GM21390 (cell line): ENCODE results near the gene MYO5A.
A peak's percentile ranks its signal among the peaks of the same experiment; 100 is the strongest.
"Not testable (repeated sequence)": the region's sequence is repeated elsewhere in the genome, so short reads cannot be mapped to it uniquely, and the experiment has no call there.

Experiments used
- ATAC-seq: cut with Tn5 transposase; IDR thresholded peaks from one replicate; pipeline ENCODE4 v1.9.1; 2021; ENCODE audit not compliant: unreplicated experiment

Gene MYO5A

DNA sequence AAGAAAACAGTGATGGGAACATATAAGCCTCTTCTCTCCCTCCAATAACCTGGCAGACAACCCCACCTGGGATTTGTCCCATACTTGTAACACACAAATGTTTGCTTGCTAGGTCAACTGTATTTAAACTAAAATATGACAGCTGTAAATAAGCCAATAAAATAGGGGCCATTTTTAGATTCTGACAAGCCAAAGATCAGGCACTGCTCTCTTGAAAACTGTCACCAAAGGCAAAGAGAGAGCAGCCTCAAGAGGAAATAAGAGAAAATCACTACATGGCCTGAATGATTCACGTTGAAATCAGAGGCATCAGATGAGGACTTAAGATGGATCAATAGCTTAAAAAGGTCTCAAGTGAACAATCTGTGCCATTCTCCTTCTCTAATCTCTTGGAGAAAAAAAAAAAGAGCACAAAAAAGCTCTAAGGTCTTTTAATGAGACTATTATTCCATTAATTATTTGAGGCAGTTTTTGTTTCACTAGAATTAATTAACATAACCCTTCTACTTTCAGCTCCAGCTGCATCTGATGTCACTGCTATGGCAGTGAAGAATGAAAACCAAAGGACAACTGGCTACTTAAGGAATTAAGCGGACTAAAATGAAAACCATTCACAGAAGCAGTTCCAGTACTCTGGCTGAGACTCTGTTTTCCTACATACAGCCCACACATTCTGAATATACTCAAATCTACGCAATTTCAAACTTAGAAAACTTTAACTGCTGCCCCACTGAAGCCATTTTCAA, 19.0 kb downstream of the MYO5A start:
- no peak for ATAC-seq

- no peak for ATAC-seq
Observed at GRCh38 chr15:52506549-52506948, 22.1 kb downstream of the MYO5A start.

- ATAC-seq, result no peak
Observed at GRCh38 chr15:52505151-52505550, 23.5 kb downstream of the MYO5A start.

DNA sequence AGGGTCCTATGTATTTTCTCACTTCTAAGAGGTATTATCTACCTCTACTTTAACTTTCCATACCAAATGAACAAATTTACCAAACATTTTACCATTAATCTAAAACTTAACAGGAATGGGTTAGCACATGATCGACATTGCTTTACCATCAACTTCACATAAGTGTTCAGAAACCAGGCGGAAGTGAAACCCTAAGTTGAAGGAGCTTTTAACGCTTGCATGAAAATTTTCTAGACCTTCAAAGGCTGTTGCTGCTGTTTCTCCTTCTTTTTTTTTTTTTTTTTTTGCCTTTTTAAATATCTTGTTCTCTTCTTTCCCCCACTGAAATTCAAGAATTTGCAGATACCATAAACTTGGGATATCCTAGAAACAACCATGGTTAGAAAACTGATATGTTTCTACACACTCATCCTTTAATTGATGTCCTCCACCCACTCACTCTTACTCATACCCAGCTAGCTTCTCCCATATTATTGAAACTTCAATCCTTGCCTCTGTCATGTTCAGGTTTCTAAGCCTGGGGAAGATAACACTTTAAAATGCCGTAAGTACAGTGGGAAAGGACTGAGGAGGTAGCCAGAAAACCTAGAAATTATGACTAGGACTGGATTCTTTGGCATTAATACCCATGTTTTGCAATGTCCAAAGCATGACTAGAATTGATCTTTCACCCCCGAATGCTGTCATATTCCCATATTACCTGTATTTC, 24.7 kb downstream of the MYO5A start:
- ATAC-seq, result peak; percentile 78

DNA sequence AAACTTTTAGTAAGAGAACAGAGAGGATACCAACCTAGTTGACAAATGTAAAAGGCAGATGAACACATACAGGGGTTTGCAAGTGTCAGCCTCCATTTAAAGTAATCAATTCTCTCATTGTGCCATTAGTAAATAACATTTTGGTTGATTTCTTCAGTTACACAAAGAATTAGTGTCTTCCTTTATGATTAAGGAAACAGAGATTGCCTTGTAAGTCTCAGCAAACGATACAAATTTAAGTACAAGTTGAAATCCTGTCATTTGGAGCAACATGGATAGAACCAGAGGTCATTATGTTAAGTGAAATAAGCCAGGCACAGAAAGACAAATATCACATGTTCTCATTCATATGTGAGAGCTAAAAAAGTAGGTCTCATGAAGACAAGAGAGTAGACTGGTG, 26.1 kb downstream of the MYO5A start:
- no peak for ATAC-seq

DNA sequence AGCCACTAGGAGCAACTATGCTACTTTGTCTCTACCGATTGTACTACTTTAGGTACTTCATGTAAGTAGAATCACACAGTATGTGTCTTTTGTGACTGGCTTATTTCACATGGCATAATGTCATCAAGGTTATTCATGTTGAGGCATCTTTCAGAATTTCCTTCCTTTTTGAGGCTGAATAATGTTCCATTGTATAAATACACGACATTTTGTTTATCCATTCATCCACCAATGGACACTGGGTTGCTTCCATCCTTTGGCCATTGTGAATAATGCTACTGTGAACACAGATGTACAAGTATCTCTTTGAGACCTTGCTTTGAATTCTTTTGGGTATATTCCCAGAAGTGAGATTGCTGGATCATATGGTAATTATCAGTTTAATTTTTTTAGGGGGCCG, 29.2 kb downstream of the MYO5A start:
- ATAC-seq, result no peak

- no peak for ATAC-seq
Observed at GRCh38 chr15:52498706-52499105, 30.0 kb downstream of the MYO5A start.

GRCh38 chr15:52496776-52497470, 31.8 kb downstream of the MYO5A start:
- ATAC-seq, result no peak

DNA sequence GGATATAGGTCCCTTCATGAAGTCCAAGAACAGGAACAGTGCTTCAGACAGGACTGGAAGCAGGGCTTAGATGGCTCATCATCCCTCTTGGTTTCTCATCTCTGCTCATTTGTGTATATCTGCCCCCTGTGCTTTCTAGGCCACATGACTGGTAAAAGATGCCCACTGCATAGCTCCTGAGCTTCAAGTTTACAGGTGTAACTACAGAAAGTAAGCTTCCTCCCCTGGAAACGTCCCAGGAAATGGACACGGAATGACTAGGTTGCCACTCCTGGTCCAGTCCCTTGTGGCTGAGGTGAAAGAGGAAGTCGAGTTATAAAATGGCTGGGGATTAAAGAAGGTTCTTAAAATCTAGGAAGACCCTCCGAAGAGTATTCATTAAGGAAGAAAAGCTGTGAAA, 32.5 kb downstream of the MYO5A start:
- ATAC-seq, result no peak

DNA sequence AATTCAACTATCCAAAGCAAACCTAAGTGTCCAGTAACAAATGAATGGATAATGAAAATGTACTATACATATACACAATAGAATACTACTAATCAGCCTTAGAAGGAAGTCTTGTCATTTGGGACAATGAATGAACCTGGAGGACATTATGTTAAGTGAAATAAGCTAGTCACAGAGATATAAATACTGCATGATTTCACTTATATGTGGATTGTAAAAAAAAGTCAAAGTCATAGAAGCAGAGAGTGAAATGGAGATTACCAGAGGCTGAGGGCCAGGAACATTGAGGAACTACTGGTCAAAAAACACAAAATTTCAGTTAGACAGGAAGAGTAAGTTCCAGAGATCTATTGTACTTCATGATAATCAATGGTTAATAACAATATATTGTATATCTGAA, 33.6 kb downstream of the MYO5A start:
- no peak for ATAC-seq

DNA sequence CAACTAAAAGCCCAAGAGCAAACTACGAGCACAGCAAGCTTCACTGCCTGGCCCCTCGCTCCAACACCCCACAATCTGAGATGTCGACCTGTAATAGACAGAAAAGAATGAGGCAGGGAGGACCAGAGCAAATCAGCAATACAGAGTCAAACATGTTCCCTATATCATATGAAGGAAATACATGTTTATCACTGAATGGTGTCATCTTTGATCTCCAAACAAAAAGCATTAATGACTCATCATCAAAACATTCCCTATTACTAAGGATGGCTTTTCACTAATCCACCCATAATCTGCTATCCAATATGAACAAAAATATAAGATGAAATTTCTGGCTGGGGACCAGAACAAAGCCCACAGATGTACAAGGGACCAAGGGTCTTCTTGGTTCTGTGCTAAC, 34.7 kb downstream of the MYO5A start:
- ATAC-seq, result no peak

DNA sequence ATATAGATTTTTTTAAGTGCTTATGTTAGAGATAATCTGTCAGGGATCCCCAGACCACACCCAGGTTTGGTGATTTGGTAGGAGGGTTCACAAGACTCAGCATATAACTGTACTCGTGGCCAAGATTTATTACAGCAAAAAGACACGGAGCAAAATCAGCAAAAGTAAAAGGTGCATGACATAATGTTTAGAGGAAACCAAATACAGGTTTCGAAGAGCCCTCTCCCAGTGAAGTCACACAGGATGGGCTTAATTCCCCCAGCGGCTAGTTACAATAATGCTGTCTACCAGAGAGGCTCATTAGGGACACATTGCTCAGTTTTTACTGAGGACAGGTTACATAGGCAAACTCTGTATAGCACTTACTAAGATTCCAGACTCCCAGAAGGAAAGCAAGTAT, 36.5 kb downstream of the MYO5A start:
- ATAC-seq, result no peak

GRCh38 chr15:52491472-52491871, 37.2 kb downstream of the MYO5A start:
- ATAC-seq, result no peak

DNA sequence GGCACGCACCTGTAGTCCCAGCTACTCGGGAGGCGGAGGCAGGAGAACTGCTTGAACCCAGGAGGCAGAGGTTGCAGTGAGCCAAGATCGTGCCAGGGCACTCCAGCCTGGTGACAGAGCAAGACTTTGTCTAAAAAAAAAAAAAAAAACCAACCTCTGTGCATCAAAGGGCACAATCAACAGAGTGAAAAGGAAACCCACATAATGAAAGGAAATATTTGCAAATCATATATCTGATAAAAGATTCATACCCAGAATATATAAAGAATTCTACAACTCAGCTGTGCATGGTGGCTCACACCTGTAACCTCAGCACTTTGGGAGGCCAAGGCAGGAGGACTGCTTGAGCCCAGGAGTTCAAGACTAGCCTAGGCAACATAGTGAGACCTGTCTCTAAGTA, 39.2 kb downstream of the MYO5A start:
- not testable (repeated sequence) for ATAC-seq

DNA sequence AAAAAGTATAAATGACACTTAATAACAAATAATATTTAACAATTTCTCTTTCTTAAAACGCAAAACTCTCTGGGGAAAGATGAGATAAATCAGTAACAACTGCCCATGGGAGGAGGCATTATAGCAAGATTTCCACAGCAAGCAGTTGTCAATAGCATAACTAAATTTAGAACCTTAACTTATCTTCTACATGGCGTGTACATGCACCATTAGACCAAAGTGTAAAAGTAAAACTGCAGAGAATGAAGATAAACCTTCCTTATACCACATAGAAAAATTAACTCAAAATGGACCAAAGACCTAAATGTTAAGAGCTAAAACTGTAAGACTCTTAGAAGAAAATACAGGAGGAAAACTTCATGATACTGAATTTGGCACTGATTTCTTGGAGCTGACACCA, 39.9 kb downstream of the MYO5A start:
- ATAC-seq, result no peak

DNA sequence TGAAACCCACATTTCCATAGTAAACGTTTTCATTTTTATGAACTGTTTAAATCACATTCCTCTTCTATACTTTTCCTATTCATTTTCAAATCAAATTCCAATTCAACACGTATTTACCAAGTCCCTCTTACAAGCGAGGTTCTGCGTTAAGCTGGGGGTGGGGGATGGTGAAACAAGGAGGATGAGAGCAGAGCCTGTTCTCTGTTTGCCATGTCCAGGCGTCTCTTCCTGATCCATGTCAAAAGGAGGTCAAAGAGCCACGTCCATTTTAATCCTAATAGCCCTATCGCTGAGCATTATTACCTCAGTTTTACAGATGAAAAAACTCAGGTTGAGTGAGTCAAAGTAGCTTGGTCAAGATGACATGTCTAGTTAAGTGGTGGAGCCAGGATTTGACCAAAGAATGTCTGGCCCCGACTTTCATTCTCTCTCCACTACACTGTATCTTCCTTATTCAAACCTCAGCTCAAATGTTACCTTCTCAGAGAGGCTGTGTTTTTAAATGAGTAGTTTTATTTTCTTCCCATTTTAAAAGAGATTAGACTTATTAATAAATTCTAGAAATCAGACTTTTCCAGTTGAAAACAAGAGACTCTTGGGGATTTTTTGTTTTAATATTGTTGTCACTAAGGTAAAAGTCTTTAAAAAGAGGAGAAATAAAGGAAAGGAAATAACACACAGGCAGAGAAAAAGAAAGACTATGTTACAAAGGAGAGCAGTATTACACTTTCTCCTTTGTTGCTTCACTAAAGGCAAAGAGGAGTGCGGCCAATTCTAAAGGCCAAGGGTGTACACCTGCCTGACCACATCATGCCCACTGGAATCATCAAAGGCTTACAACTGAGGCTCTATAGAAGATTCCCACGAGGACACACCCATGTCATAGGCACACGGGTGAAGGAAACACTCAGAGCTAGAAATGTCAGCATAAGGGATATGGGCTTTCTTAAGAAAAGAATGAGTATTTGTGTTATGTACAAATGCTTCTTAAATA, 42.4 kb downstream of the MYO5A start:
- no peak for ATAC-seq

GRCh38 chr15:52485290-52485689, 43.4 kb downstream of the MYO5A start:
- no peak for ATAC-seq

DNA sequence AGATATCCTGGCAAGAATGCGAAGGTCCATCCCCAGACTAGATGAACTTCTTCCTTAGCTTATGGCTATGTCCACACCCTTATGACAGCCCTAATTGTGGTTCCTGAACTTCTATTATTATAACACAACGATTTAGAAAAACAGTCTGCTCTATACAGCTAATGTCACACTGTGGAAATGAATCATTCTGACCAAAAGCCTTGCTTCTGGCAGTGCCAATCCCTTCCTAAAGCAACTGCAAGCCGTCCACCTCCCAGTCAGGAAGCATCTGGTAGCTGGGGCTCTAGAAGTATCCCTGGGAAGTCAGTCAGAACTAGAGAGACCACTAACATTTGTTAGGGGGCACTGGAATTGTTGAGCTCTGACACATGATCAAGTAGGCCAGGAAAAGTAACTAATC, 45.0 kb downstream of the MYO5A start:
- ATAC-seq, result no peak

DNA sequence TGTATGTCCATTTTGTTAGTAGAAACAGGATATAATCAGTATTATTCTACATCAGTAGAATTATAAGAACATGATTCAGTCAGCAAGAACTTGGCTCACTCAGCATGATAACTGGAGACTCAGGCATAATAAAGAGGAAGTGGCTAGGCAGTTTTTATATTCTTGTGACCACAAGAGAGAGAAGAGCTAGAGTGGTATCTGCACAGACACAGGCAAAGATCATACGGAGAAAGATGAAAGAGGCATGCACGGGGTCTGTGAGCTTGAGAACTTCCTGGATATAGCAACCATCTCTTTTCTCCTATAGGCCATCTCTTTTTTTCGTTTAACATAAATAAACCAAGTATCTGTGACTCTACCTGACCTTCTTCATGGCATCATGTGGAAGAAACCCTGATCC, 46.8 kb downstream of the MYO5A start:
- peak; percentile 98 for ATAC-seq

- no peak for ATAC-seq
Observed at GRCh38 chr15:52480990-52481389, 47.7 kb downstream of the MYO5A start.

- ATAC-seq, result no peak
Observed at GRCh38 chr15:52466716-52467115, 62.0 kb downstream of the MYO5A start.
